SHP77 (cell line): Measurements from ENCODE around the gene TXNDC8.
A peak's percentile ranks its signal among the peaks of the same experiment; 100 is the strongest.

Experiments used
- DNase-seq, 2 experiments: peaks; one replicate each; lab custom pipeline; 2025; lab: John Stamatoyannopoulos, UW

Gene TXNDC8

GRCh38 chr9:110278080-110278707 lies 59.5 kb downstream of the TXNDC8 start:
- no peak for DNase-seq

GRCh38 chr9:110276781-110277180 lies 60.9 kb downstream of the TXNDC8 start:
- no peak for DNase-seq

- DNase-seq: no peak
Measured at GRCh38 chr9:110270211-110270995, 67.3 kb downstream of the TXNDC8 start.

- no peak for DNase-seq
Measured at GRCh38 chr9:110266795-110267194, 70.9 kb downstream of the TXNDC8 start.

- no peak for DNase-seq
Measured at GRCh38 chr9:110261632-110262031, 76.0 kb downstream of the TXNDC8 start.

GRCh38 chr9:110260911-110261310 lies 76.8 kb downstream of the TXNDC8 start:
- no peak for DNase-seq

- no peak for DNase-seq
Measured at GRCh38 chr9:110259566-110259965, 78.1 kb downstream of the TXNDC8 start.

- no peak for DNase-seq
Measured at GRCh38 chr9:110258690-110259091, 79.0 kb downstream of the TXNDC8 start.

GRCh38 chr9:110257956-110258355 lies 79.7 kb downstream of the TXNDC8 start:
- no peak for DNase-seq

GRCh38 chr9:110257097-110257841 lies 80.4 kb downstream of the TXNDC8 start:
- no peak for DNase-seq

- DNase-seq: peak; percentile 77 to 88
Measured at GRCh38 chr9:110256380-110257096, 81.1 kb downstream of the TXNDC8 start, which contains the start of gene TXN. Gene TXN (minus strand): TSS chr9:110256507. CDS start chr9:110256435, 72 bp downstream.

GRCh38 chr9:110255463-110256379 lies 81.9 kb downstream of the TXNDC8 start:
- peak; percentile 9 to 32 for DNase-seq

- DNase-seq: peak in 1 of 2 experiments; percentile 12
Measured at GRCh38 chr9:110255034-110255462, 82.6 kb downstream of the TXNDC8 start.

GRCh38 chr9:110254500-110254899 lies 83.2 kb downstream of the TXNDC8 start:
- no peak for DNase-seq
